Thyroid gland (tissue), 4 donors: ENCODE data around the gene AHRR. TPM values are rescaled to one million over a fixed set of nuclear protein-coding genes. Genes with fewer than 3 reads are reported as not detected.
A peak's percentile ranks its signal among the peaks of the same experiment; 100 is the strongest.

ENCODE experiments used
- DNase-seq, 2 donors: peaks; one replicate each; pipeline ENCODE4 v3.0.0-alpha.2; 2019
- H3K27ac ChIP-seq, 3 donors: fragments of 200-600 bp; sonication (generic); 1 replicate in 2 of 3; 2 replicates in 1 of 3; pipeline ENCODE4 v1.5.1; 2016 to 2019; ENCODE audit warnings: mild to moderate bottlenecking in 1 of 3, moderate library complexity in 1 of 3
- H3K27me3 ChIP-seq: fragments of 200-600 bp; sonication (generic); one replicate; pipeline ENCODE4 v1.5.1; 2019
- H3K36me3 ChIP-seq, 2 donors: fragments of 200-600 bp; sonication (generic); one replicate each; pipeline ENCODE4 v1.5.1; 2016 to 2019
- H3K4me1 ChIP-seq, 2 donors: fragments of 200-600 bp; sonication (generic); one replicate each; pipeline ENCODE4 v1.5.1; 2017 to 2019
- H3K4me3 ChIP-seq, 3 donors: fragments of 200-600 bp; sonication (generic); replicated peaks in 1 of 3; 1 replicate in 2 of 3; 2 replicates in 1 of 3; pipeline ENCODE4 v1.5.1; 2016; ENCODE audit warnings: mild to moderate bottlenecking in 1 of 3
- H3K9me3 ChIP-seq: fragments of 200-600 bp; sonication (generic); one replicate; pipeline ENCODE4 v1.5.1; 2017
- CTCF ChIP-seq, 6 experiments: fragments of 200-600 bp in 3 of 6; fragments of 450-650 bp in 3 of 6; sonication (generic) in 3 of 6; IDR thresholded peaks; one replicate each; pipeline ENCODE4 v1.5.1; 2016 to 2019; ENCODE audit warnings: antibody characterized with exemption in 6 of 6, mild to moderate bottlenecking in 2 of 6, inconsistent platforms in 1 of 6, moderate library complexity in 1 of 6
- POLR2A ChIP-seq, 2 donors: fragments of 450-650 bp; IDR thresholded peaks; one replicate each; pipeline ENCODE4 v1.6.1; 2017; ENCODE audit warnings: antibody characterized with exemption in 2 of 2, mild to moderate bottlenecking in 2 of 2, moderate library complexity in 1 of 2
- WGBS, 2 donors: methylation state at CpG; one replicate each; pipeline ENCODE4 v1.1.5; 2017; 5-methylcytosine and 5-hydroxymethylcytosine counted together
- intact Hi-C: fragments of 100-400 bp; cut with DNase I; formaldehyde crosslinking; loops from one replicate; pipeline ENCODE4 v1.15.1; 2023
- total RNA-seq, 4 donors: library from RNA; depleted of rRNA; stranded (reverse); fragments of >200 nt; gene quantifications; one replicate each; pipeline ENCODE4 v1.2.3, GENCODE V29; 2016

AHRR gene
- total RNA-seq, 4 donors from 2014 or later: 0.88 to 2.1 (median 1.3) TPM

GRCh38 chr5:337563-338130 is 16.1 kb downstream of the AHRR start:
- Histone ChIP-seq H3K4me1 (no peaks in the 10 kb centered on the region), H3K27ac (no peak overlapping the region), H3K27me3 (no peaks in the 10 kb centered on the region), H3K4me3 (no peak overlapping the region), H3K9me3 (no peaks in the 10 kb centered on the region), H3K36me3 (no peaks in the 10 kb centered on the region)
- WGBS, 2 donors: 68 to 75% methylated on average over 12 of the region's 12 CpGs
- DNase-seq: no peak
- intact Hi-C loops: no loop called here
- TF ChIP-seq CTCF (IDR thresholded peaks at IDR 0.05) (no peak), POLR2A (IDR thresholded peaks at IDR 0.05) (no peak)

- H3K27ac ChIP-seq: no peak overlapping the region
- DNase-seq: no peak
- no peaks in the 10 kb centered on the region for H3K27me3 ChIP-seq
- intact Hi-C loops: no loop called here
- H3K9me3 ChIP-seq: no peaks in the 10 kb centered on the region
- TF ChIP-seq POLR2A (IDR thresholded peaks at IDR 0.05) (no peak), CTCF (IDR thresholded peaks at IDR 0.05) (no peak)
- WGBS, 2 donors: 85 to 91% methylated on average over 26 to 27 of the region's 27 CpGs
- H3K4me3 ChIP-seq: no peak overlapping the region
- no peaks in the 10 kb centered on the region for H3K4me1 ChIP-seq
- H3K36me3 ChIP-seq: no peaks in the 10 kb centered on the region
These were observed 21.3 kb downstream of the AHRR start for GRCh38 chr5:342501-343460.

- WGBS, 2 donors: 13 to 70% methylated on average over 8 to 46 of the region's 102 CpGs
- no peaks in the 10 kb centered on the region for H3K36me3 ChIP-seq
- DNase-seq: peak; percentile 56 to 60
- H3K9me3 ChIP-seq: no peaks in the 10 kb centered on the region
- no peaks in the 10 kb centered on the region for H3K4me1 ChIP-seq
- H3K27ac ChIP-seq: no peak overlapping the region
- TF ChIP-seq CTCF (IDR thresholded peaks at IDR 0.05) (no peak), POLR2A (IDR thresholded peaks at IDR 0.05) (no peak)
- peak overlapping the region in 1 of 3 donors; percentile 26 for H3K4me3 ChIP-seq
- intact Hi-C loops: no loop called here
- H3K27me3 ChIP-seq: no peaks in the 10 kb centered on the region
These were observed 22.2 kb downstream of the AHRR start for GRCh38 chr5:343461-344401.

- TF ChIP-seq CTCF (IDR thresholded peaks at IDR 0.05): no peak
- no peak for TF ChIP-seq POLR2A (IDR thresholded peaks at IDR 0.05)
- no peak for DNase-seq
- Histone ChIP-seq H3K4me1 (no peaks in the 10 kb centered on the region), H3K9me3 (no peaks in the 10 kb centered on the region), H3K4me3 (no peak overlapping the region), H3K27me3 (no peaks in the 10 kb centered on the region), H3K36me3 (no peaks in the 10 kb centered on the region), H3K27ac (no peak overlapping the region)
- 93 to 95% methylated on average over 7 to 8 of the region's 8 CpGs for WGBS, 2 donors
- intact Hi-C loops: no loop called here
These were observed 23.2 kb downstream of the AHRR start for GRCh38 chr5:344668-345067.
